Parathyroid adenoma (tissue), 2 donors: Measurements from ENCODE around the gene EDARADD.
A peak's percentile ranks its signal among the peaks of the same experiment; 100 is the strongest.

ENCODE experiments used
- H2AFZ ChIP-seq: fragments of 300-600 bp; sonication (generic); one replicate; pipeline ENCODE4 v1.7.0; 2017; ENCODE audit warnings: antibody characterized with exemption, mild to moderate bottlenecking
- H3K27ac ChIP-seq: fragments of 300-600 bp; sonication (generic); one replicate; pipeline ENCODE4 v1.7.0; 2017
- H3K27me3 ChIP-seq: fragments of 300-600 bp; sonication (generic); one replicate; pipeline ENCODE4 v1.7.0; 2017; ENCODE audit warnings: low read length; ENCODE audit not compliant: control insufficient read depth, insufficient read depth
- H3K36me3 ChIP-seq: fragments of 300-600 bp; sonication (generic); one replicate; pipeline ENCODE4 v1.7.0; 2017; ENCODE audit warnings: low read length; ENCODE audit not compliant: control insufficient read depth, insufficient read depth
- H3K4me1 ChIP-seq: fragments of 300-600 bp; sonication (generic); one replicate; pipeline ENCODE4 v1.7.0; 2017; ENCODE audit warnings: control low read depth
- H3K4me2 ChIP-seq: fragments of 300-600 bp; sonication (generic); one replicate; pipeline ENCODE4 v1.7.0; 2017; ENCODE audit warnings: low read length
- H3K4me3 ChIP-seq: fragments of 300-600 bp; sonication (generic); one replicate; pipeline ENCODE4 v1.7.0; 2017; ENCODE audit warnings: low read depth, low read length
- H3K79me2 ChIP-seq: fragments of 300-600 bp; sonication (generic); one replicate; pipeline ENCODE4 v1.7.0; 2017; ENCODE audit warnings: control low read depth
- H3K9ac ChIP-seq: fragments of 300-600 bp; sonication (generic); one replicate; pipeline ENCODE4 v1.7.0; 2017; ENCODE audit warnings: mild to moderate bottlenecking
- H3K9me3 ChIP-seq: fragments of 300-600 bp; sonication (generic); one replicate; pipeline ENCODE4 v1.7.0; 2017; ENCODE audit warnings: low read length; ENCODE audit not compliant: control insufficient read depth
- TF ChIP-seq, protein P1 (sequence below): fragments of 300-600 bp; sonication (generic); IDR thresholded peaks from one replicate; pipeline ENCODE4 v1.7.0; 2017; ENCODE audit warnings: antibody characterized with exemption, mild to moderate bottlenecking
- donor health status: primary hyperparathyroidism.

EDARADD gene

DNA sequence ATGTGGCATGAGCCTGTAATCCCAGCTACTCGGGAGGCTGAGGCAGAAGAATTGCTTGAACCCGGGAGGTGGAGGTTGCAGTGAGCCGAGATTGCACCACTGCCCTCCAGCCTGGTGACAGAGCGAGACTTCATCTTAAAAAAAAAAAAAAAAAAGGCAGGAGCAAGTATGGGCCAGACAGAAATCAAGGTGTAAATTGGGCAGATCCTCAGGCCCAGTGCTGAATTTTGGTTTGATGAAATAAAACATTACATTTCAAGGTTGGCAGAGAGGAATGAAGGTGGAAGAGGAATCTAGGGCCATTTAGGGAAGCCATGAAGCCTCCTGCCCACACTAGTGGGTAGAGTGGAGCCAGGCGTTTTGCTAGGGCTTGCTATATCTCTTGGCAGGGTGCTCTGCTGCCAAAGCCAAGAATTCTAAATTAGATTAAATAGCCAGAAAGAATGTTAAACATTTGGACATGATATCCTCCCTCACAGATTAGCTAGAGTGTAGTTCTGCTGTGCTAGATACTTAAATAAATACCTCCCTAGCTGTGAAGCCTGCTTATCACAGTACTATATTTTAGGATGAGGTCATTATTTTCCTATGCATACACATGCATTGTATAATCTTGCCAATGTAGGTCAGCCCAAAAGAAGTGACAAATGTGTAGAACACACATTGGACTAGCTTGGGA, 113.1 kb downstream of the EDARADD start:
- Histone ChIP-seq H3K9me3 (no peaks in the 10 kb centered on the region), H2AFZ (no peak overlapping the region), H3K4me2 (peak overlapping the region; percentile 24), H3K4me1 (no peaks in the 10 kb centered on the region), H3K27me3 (no peaks in the 10 kb centered on the region), H3K27ac (no peak overlapping the region), H3K36me3 (no peaks in the 10 kb centered on the region), H3K4me3 (no peak overlapping the region), H3K9ac (no peak overlapping the region), H3K79me2 (no peaks in the 10 kb centered on the region)
- TF ChIP-seq, protein P1, sequence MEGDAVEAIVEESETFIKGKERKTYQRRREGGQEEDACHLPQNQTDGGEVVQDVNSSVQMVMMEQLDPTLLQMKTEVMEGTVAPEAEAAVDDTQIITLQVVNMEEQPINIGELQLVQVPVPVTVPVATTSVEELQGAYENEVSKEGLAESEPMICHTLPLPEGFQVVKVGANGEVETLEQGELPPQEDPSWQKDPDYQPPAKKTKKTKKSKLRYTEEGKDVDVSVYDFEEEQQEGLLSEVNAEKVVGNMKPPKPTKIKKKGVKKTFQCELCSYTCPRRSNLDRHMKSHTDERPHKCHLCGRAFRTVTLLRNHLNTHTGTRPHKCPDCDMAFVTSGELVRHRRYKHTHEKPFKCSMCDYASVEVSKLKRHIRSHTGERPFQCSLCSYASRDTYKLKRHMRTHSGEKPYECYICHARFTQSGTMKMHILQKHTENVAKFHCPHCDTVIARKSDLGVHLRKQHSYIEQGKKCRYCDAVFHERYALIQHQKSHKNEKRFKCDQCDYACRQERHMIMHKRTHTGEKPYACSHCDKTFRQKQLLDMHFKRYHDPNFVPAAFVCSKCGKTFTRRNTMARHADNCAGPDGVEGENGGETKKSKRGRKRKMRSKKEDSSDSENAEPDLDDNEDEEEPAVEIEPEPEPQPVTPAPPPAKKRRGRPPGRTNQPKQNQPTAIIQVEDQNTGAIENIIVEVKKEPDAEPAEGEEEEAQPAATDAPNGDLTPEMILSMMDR = no peak

DNA sequence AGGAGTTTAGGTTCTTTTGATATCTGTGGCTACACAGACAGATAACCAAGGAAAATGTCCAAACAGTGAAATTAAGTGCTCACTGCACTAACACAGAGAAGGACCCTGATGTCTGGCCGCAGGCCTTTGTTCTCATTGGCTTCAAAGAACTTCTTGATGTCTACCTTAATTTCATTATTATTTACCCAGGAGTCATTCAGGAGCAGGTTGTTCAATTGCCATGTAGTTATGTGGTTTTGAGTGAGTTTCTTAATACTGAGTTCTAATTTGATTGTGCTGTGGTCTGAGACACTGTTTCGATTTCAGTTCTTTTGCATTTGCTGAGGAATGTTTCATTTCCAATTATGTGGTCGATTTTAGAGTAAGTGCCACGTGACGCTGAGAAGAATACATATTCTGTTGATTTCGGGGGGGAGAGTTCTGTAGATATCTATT, 114.5 kb downstream of the EDARADD start:
- no peak overlapping the region for H3K4me3 ChIP-seq
- H3K4me1 ChIP-seq = no peaks in the 10 kb centered on the region
- H3K27me3 ChIP-seq = no peaks in the 10 kb centered on the region
- no peaks in the 10 kb centered on the region for H3K79me2 ChIP-seq
- H3K9me3 ChIP-seq = no peaks in the 10 kb centered on the region
- H3K9ac ChIP-seq = no peak overlapping the region
- TF ChIP-seq, protein P1 = no peak
- no peak overlapping the region for H2AFZ ChIP-seq
- no peak overlapping the region for H3K4me2 ChIP-seq
- H3K27ac ChIP-seq = no peak overlapping the region
- H3K36me3 ChIP-seq = no peaks in the 10 kb centered on the region

DNA sequence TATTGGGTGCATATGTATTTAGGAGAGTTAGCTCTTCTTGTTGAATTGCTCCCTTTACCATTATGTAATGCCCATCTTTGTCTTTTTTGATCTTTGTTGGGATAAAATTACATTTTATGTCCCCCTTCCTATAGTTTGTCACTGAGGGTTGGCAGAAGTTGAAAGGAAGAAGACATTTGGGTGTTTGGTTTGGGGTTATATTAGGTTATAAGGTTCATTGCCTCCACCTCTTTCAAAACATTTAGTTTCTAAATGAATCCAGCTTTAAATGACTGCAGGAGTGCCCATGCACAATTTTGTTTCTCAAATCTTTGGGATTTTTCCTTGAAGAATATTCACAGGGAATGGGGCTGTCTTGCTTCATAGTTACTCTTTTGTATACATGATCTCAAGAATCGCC, 115.1 kb downstream of the EDARADD start:
- Histone ChIP-seq H3K79me2 (no peaks in the 10 kb centered on the region), H3K9ac (no peak overlapping the region), H3K27ac (no peak overlapping the region), H3K4me1 (no peaks in the 10 kb centered on the region), H3K4me2 (no peak overlapping the region), H2AFZ (no peak overlapping the region), H3K36me3 (no peaks in the 10 kb centered on the region), H3K9me3 (no peaks in the 10 kb centered on the region), H3K27me3 (no peaks in the 10 kb centered on the region), H3K4me3 (no peak overlapping the region)
- TF ChIP-seq, protein P1 = no peak

DNA sequence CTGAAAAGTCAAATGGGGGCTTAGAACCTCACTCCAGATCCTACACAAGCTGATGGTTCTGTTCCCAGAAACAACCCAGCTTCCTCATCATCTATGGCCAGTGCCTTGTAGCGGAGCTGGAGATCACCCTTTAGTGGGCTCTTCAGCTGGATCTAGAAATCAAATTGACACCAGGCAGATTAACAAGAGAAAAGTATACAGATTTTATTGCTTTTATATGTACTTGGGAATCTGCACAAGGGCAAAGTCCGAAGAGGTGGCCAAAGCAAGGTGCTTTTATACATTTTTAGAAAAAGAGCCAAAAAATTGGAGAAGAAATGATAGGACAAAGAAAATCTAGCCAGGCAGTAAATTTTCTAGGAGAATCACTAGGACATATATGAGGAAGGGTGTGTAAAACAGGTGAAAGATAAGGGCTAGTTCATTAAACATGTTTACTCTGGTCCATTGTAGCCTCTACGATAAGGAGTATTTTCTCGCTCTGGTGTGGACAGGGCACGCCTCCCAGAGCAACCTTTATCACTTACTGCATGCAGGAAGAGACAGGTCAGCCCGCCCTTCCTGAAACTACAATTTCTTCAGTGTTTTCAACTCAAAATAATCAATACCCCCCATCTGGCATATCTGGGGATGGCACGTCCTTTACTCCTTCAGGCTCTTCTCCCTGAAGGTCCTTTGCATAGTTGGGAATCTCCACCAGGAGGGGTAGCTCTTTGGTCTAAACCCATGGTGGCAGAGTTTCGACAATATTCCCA, 115.7 kb downstream of the EDARADD start:
- Histone ChIP-seq H3K4me3 (no peak overlapping the region), H3K9me3 (no peaks in the 10 kb centered on the region), H3K36me3 (no peaks in the 10 kb centered on the region), H3K9ac (no peak overlapping the region), H3K4me1 (no peaks in the 10 kb centered on the region), H3K79me2 (no peaks in the 10 kb centered on the region), H3K4me2 (no peak overlapping the region), H2AFZ (no peak overlapping the region), H3K27ac (no peak overlapping the region), H3K27me3 (no peaks in the 10 kb centered on the region)
- TF ChIP-seq, protein P1 = no peak
